ENCODE results near the gene TRAF5.
"Not testable (repeated sequence)": the region's sequence is repeated elsewhere in the genome, so short reads cannot be mapped to it uniquely, and the experiment has no call there.

TRAF5 gene

GRCh38 chr1:211347077-211347844 lies 20.6 kb downstream of the TRAF5 start:
- TF ChIP-seq CTCF (IDR thresholded peaks at IDR 0.05; ENCODE audit: insufficient read depth, low read length, missing control alignments) = no peak
- H3K4me3 ChIP-seq (ENCODE audit: low read depth, low read length) = no peak overlapping the region
- DNase-seq (ENCODE audit: low read depth, low spot score) = no peak
- ChIA-PET CTCF (interaction anchor here (0.8 to 2.5 kb wide), 7 partner anchors 9 to 167 kb away, joined by 3 to 11 read pairs (median 4); no protein-coding TSS in a partner anchor), POLR2A (interaction anchor here (0.6 kb wide), 1 partner anchor 1004 kb away, joined by 3 read pairs; no protein-coding TSS in a partner anchor)

DNA sequence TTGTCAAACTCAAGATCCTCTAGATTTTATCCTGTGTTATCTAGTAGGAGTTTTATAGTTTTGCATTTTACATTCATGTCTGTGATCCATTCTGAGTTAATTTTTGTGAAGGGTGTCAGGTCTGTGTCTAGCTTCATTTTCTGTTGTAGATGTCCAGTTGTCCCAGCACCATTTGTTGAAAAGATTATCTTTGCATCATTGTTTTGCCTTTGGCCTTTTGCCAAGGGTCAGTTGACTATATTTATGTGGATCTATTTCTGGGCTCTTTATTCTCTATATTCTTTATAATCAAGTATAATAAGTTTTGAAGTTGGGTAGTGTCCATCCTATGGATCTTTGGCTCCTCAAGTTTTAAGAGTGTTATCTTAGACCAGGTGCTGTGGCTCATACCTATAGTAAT lies 21.9 kb downstream of the TRAF5 start:
- POLR2A ChIA-PET = no interaction called here
- CTCF ChIA-PET = interaction anchor here (1.3 to 2.5 kb wide), 2 partner anchors 8 to 25 kb away, joined by 4 to 11 read pairs; no protein-coding TSS in a partner anchor
- H3K4me3 ChIP-seq (ENCODE audit: low read depth, low read length) = no peak overlapping the region
- DNase-seq (ENCODE audit: low read depth, low spot score) = no peak
- TF ChIP-seq CTCF (IDR thresholded peaks at IDR 0.05; ENCODE audit: insufficient read depth, low read length, missing control alignments) = no peak

- ChIA-PET CTCF (no interaction called here), POLR2A (no interaction called here)
- no peak for TF ChIP-seq CTCF (IDR thresholded peaks at IDR 0.05; ENCODE audit: insufficient read depth, low read length, missing control alignments)
- DNase-seq (ENCODE audit: low read depth, low spot score) = no peak
- H3K4me3 ChIP-seq (ENCODE audit: low read depth, low read length) = no peak overlapping the region
These were observed 23.1 kb downstream of the TRAF5 start for GRCh38 chr1:211349741-211350140.

DNA sequence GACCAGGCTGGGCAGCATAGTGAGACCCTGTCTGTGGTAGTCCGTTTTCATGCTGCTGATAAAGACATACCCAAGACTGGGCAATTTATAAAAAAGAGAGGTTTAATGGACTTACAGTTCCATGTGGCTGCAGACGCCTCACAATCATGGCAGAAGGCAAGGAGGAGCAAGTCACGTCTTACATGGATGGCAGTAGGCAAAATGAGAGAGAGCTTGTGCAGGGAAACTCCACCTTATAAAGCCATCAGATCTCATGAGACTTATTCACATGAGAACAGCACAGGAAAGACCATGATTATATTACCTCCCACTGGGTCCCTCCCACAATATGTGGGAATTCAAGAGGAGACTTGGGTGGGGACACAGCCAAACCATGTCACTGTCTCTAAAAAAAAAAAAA lies 25.4 kb downstream of the TRAF5 start:
- POLR2A ChIA-PET; DNase-seq (ENCODE audit: low read depth, low spot score); H3K4me3 ChIP-seq (ENCODE audit: low read depth, low read length): not testable (repeated sequence)
- CTCF ChIA-PET = interaction anchor here (1.1 to 2.1 kb wide), 4 partner anchors 11 to 163 kb away, joined by 5 to 8 read pairs (median 6); no protein-coding TSS in a partner anchor

DNA sequence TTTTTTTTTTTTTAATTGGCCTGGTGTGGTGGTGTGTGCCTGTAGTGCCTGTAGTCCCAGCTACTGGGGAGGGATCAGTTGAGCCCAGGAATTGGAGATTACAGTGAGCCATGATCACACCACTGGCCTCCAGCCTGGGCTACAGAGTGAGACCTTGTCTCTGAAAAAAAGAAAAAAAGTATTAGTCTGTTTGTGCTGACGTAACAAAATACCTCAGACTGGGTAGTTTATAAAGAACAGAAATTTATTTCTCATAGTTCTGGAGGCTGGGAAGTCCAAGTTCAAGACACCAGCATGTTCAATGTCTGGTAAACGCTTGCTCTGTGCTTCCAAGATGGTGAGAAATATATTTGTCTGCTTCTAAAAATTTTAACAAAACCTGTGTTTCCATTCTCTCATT lies 25.8 kb downstream of the TRAF5 start:
- ChIA-PET CTCF (interaction anchor here (1.1 to 1.7 kb wide), 2 partner anchors 16 to 162 kb away, joined by 5 to 6 read pairs; no protein-coding TSS in a partner anchor), POLR2A (no interaction called here)
- no peak for TF ChIP-seq CTCF (IDR thresholded peaks at IDR 0.05; ENCODE audit: insufficient read depth, low read length, missing control alignments)
- DNase-seq (ENCODE audit: low read depth, low spot score) = no peak
- no peak overlapping the region for H3K4me3 ChIP-seq (ENCODE audit: low read depth, low read length)

GRCh38 chr1:211352985-211353515 lies 26.4 kb downstream of the TRAF5 start:
- peak; percentile 56 for TF ChIP-seq CTCF (IDR thresholded peaks at IDR 0.05; ENCODE audit: insufficient read depth, low read length, missing control alignments)
- ChIA-PET CTCF (interaction anchor here (1.3 kb wide), 1 partner anchor 30 kb away, joined by 7 read pairs; no protein-coding TSS in a partner anchor), POLR2A (no interaction called here)
- no peak overlapping the region for H3K4me3 ChIP-seq (ENCODE audit: low read depth, low read length)
- DNase-seq (ENCODE audit: low read depth, low spot score) = no peak
